Stimulated activated CD8-positive, alpha-beta memory T cell treated with anti-CD3 and anti-CD28 coated beads, Interleukin-4, amount 100 ng/mL, for 1 hour (primary cell): ENCODE results near the gene LITAFD.
"Not testable (repeated sequence)": the region's sequence is repeated elsewhere in the genome, so short reads cannot be mapped to it uniquely, and the experiment has no call there.

Source experiments
- DNase-seq, 2 donors: peaks; one replicate each; pipeline ENCODE4 v3.0.0-alpha.2; 2020; ENCODE audit warnings: low read depth in 2 of 2, low spot score in 1 of 2

Gene LITAFD

GRCh38 chr16:8893976-8894690 lies 12.0 kb downstream of the LITAFD start:
- DNase-seq, result no peak

- DNase-seq, result no peak
Observed at GRCh38 chr16:8894736-8895334, 12.7 kb downstream of the LITAFD start.

- DNase-seq, result no peak
Observed at GRCh38 chr16:8898660-8899318, 16.6 kb downstream of the LITAFD start.

- DNase-seq, result no peak
Observed at GRCh38 chr16:8899709-8900317, 17.7 kb downstream of the LITAFD start.

- DNase-seq, result no peak
Observed at GRCh38 chr16:8900343-8900742, 18.2 kb downstream of the LITAFD start.

- DNase-seq, result no peak
Observed at GRCh38 chr16:8901320-8901861, 19.2 kb downstream of the LITAFD start.

GRCh38 chr16:8903004-8903403 lies 20.9 kb downstream of the LITAFD start:
- no peak for DNase-seq

GRCh38 chr16:8904018-8904430 lies 21.9 kb downstream of the LITAFD start:
- no peak for DNase-seq

GRCh38 chr16:8905168-8905762 lies 23.1 kb downstream of the LITAFD start:
- DNase-seq, result no peak

- no peak for DNase-seq
Observed at GRCh38 chr16:8905795-8906591, 23.8 kb downstream of the LITAFD start.

- no peak for DNase-seq
Observed at GRCh38 chr16:8907096-8907495, 24.9 kb downstream of the LITAFD start.

GRCh38 chr16:8908810-8909468 lies 26.8 kb downstream of the LITAFD start:
- DNase-seq, result no peak

- no peak for DNase-seq
Observed at GRCh38 chr16:8910811-8911210, 28.7 kb downstream of the LITAFD start.

- no peak for DNase-seq
Observed at GRCh38 chr16:8912793-8913192, 30.6 kb downstream of the LITAFD start.

- DNase-seq, result no peak
Observed at GRCh38 chr16:8914098-8914497, 31.9 kb downstream of the LITAFD start.

- DNase-seq, result no peak
Observed at GRCh38 chr16:8915722-8916301, 33.7 kb downstream of the LITAFD start.

GRCh38 chr16:8916541-8917225 lies 34.5 kb downstream of the LITAFD start:
- no peak for DNase-seq

GRCh38 chr16:8917336-8917735 lies 35.2 kb downstream of the LITAFD start:
- not testable (repeated sequence) for DNase-seq
